ENCODE results near the gene NAA50. TPM values are rescaled to one million over a fixed set of nuclear protein-coding genes. Genes with fewer than 3 reads are reported as not detected.

Gene NAA50
- total and polyA plus RNA-seq, 10 of the 15 experiments (the other 5 are each of a cell fraction or from before 2014, with no cell fraction given), result 31.7 to 205 (median 110) TPM

DNA sequence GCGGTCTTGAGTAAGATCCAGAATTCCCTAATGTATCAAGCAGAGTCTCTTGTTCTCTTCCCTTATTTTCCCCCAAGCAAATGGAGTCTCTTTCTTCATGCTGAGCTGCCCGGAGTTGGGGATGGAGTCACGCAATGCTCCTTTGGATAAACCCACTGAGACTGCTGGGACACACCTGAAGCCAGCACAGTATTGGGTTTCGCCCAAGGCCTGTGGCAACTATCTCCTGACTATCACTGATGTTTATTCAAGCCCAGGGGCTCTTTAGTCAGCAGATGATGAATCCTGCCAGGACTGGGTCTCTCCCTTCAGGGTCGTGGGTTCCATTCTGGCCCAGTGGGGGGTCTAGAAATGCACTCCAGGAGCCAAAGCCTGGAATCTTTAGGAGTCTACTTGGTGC, 60.9 kb downstream of the NAA50 start:
- Histone ChIP-seq H3K9me3 (replicated peaks; ENCODE audit: control insufficient read depth, insufficient read depth, low read length) (peaks cover 2% of the 10 kb centered on the region; the same call in 2 of the 3 replicates), H4K20me1 (ENCODE audit: control insufficient read depth, insufficient read depth) (no peaks in the 10 kb centered on the region), H3K4me2 (ENCODE audit: control insufficient read depth, insufficient read depth) (no peak overlapping the region), H2AFZ (ENCODE audit: control insufficient read depth, low read depth, low read length) (no peak overlapping the region), H3K4me1 (ENCODE audit: control insufficient read depth, insufficient read depth, low read length) (no peaks in the 10 kb centered on the region), H3K79me2 (ENCODE audit: control insufficient read depth, insufficient read depth, low read length) (no peaks in the 10 kb centered on the region), H3K27ac (ENCODE audit: control insufficient read depth, insufficient read depth) (no peak overlapping the region), H3K36me3 (ENCODE audit: control insufficient read depth in 2 of 2, insufficient read depth in 2 of 2, low read length in 1 of 2) (no peaks in the 10 kb centered on the region), H3K4me3 (no peak overlapping the region), H3K9ac (ENCODE audit: control insufficient read depth, insufficient read depth, low read length) (no peak overlapping the region), H3K27me3 (replicated peaks in 1 of 2; ENCODE audit: control insufficient read depth in 2 of 2, insufficient read depth in 2 of 2, low read length in 1 of 2) (no peaks in the 10 kb centered on the region)
- DNase-seq (ENCODE audit: low read depth, low spot score) (no peak), FAIRE-seq (no peak), ATAC-seq (no peak)
- 84% methylated on average over 5 of the region's 5 CpGs for WGBS (ENCODE audit: insufficient coverage, insufficient replicate concordance, low lambda C conversion rate, missing lambda C conversion rate)
- in situ Hi-C loops (cut with MboI) (no loop called here), intact Hi-C loops (cut with micrococcal nuclease; ENCODE audit: unreplicated experiment) (no loop called here)
- TF ChIP-seq TCF12 (IDR thresholded peaks at IDR 0.05; ENCODE audit: low read depth, low read length), result no peak
- TF ChIP-seq E4F1 (IDR thresholded peaks at IDR 0.05; ENCODE audit: borderline replicate concordance, partially characterized antibody), result no peak
- no peak for TF ChIP-seq CEBPZ (IDR thresholded peaks at IDR 0.05; ENCODE audit: low read depth, low read length)
- TF ChIP-seq SP1 (IDR thresholded peaks at IDR 0.05; ENCODE audit: low read depth, low read length), result no peak
- TF ChIP-seq CTCF (IDR thresholded peaks at IDR 0.05 in 2 of 3, conservative IDR thresholded peaks at IDR 0.05 in 1 of 3; ENCODE audit: control insufficient read depth in 2 of 3, extremely low read depth in 1 of 3, insufficient read depth in 1 of 3, low read depth in 3 of 3, low read length in 3 of 3), result no peak
- no peak for TF ChIP-seq MLLT1 (IDR thresholded peaks at IDR 0.05)
- TF ChIP-seq, protein P1, sequence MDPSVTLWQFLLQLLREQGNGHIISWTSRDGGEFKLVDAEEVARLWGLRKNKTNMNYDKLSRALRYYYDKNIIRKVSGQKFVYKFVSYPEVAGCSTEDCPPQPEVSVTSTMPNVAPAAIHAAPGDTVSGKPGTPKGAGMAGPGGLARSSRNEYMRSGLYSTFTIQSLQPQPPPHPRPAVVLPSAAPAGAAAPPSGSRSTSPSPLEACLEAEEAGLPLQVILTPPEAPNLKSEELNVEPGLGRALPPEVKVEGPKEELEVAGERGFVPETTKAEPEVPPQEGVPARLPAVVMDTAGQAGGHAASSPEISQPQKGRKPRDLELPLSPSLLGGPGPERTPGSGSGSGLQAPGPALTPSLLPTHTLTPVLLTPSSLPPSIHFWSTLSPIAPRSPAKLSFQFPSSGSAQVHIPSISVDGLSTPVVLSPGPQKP (IDR thresholded peaks at IDR 0.05; ENCODE audit: low read depth, low read length), result no peak
- no peak for TF ChIP-seq ZNF207 (IDR thresholded peaks at IDR 0.05; ENCODE audit: borderline replicate concordance)
- no peak for TF ChIP-seq JUND (IDR thresholded peaks at IDR 0.05; ENCODE audit: low read depth, low read length)
- no peak for TF ChIP-seq STAT1 (conservative IDR thresholded peaks at IDR 0.05)
- BruUV-seq (replicated peaks), result no TSS peak
- RAD21 ChIA-PET (ENCODE audit: unreplicated experiment), result no interaction called here
- SMC1A ChIA-PET (ENCODE audit: uncharacterized antibody, unreplicated experiment), result interaction anchor here (1.1 to 1.5 kb wide), 2 partner anchors 9 to 55 kb away, joined by 3 to 4 read pairs; no protein-coding TSS in a partner anchor
- POLR2A ChIA-PET, result interaction anchor here (0.5 to 1.5 kb wide), 2 partner anchors 11 to 170 kb away, joined by 3 read pairs; partner anchors contain the start of gene USF3
- CTCF ChIA-PET, result no interaction called here

All from GM12878 (cell line).